GM19455 (cell line): ENCODE measurements around the gene MEF2C.

Experiments
- ATAC-seq: cut with Tn5 transposase; IDR thresholded peaks from one replicate; pipeline ENCODE4 v1.9.1; 2021; ENCODE audit not compliant: unreplicated experiment

The MEF2C gene

GRCh38 chr5:88678770-88679381 lies 204.1 kb downstream of the MEF2C start:
- ATAC-seq = no peak

GRCh38 chr5:88677943-88678769 lies 204.8 kb downstream of the MEF2C start:
- no peak for ATAC-seq

GRCh38 chr5:88677376-88677895 lies 205.5 kb downstream of the MEF2C start:
- ATAC-seq = no peak

- ATAC-seq = no peak
Measured at GRCh38 chr5:88676637-88677375, 206.2 kb downstream of the MEF2C start.

GRCh38 chr5:88675708-88676636 lies 207.0 kb downstream of the MEF2C start:
- peak; percentile 48 for ATAC-seq

- ATAC-seq = peak; percentile 13
Measured at GRCh38 chr5:88675168-88675707, 207.7 kb downstream of the MEF2C start.

- peak; percentile 74 for ATAC-seq
Measured at GRCh38 chr5:88674356-88675167, 208.4 kb downstream of the MEF2C start.

- no peak for ATAC-seq
Measured at GRCh38 chr5:88673253-88674105, 209.5 kb downstream of the MEF2C start.

GRCh38 chr5:88672644-88673252 lies 210.2 kb downstream of the MEF2C start:
- ATAC-seq = no peak

- no peak for ATAC-seq
Measured at GRCh38 chr5:88671505-88672499, 211.2 kb downstream of the MEF2C start.

- no peak for ATAC-seq
Measured at GRCh38 chr5:88671106-88671504, 211.9 kb downstream of the MEF2C start.

GRCh38 chr5:88670461-88670860 lies 212.5 kb downstream of the MEF2C start:
- ATAC-seq = no peak

- ATAC-seq = no peak
Measured at GRCh38 chr5:88669371-88670050, 213.5 kb downstream of the MEF2C start.

GRCh38 chr5:88667496-88668201 lies 215.3 kb downstream of the MEF2C start:
- ATAC-seq = peak; percentile 35
